Astrocyte (in vitro differentiated cells and primary cell): ENCODE data around the gene TCF19. TPM values are rescaled to one million over a fixed set of nuclear protein-coding genes. Genes with fewer than 3 reads are reported as not detected.

Experiments used
- DNase-seq: peaks from one replicate; pipeline ENCODE4 v3.0.0-alpha.2; 2010; ENCODE audit warnings: low read depth
- FAIRE-seq: peaks from 2 replicates; lab custom pipeline; 2011; peaks lifted over from hg19 to GRCh38; lab: Jason Lieb, UNC
- H2AFZ ChIP-seq: 2 replicates; pipeline ENCODE4 v1.6.0; 2012; ENCODE audit warnings: low read depth, low read length, inconsistent platforms
- H3K27ac ChIP-seq: 2 replicates; pipeline ENCODE4 v1.5.1; 2011; ENCODE audit warnings: low read depth, low read length, inconsistent platforms
- H3K27me3 ChIP-seq: 2 replicates; pipeline ENCODE4 v1.6.0; 2011; ENCODE audit warnings: low read length, inconsistent platforms; ENCODE audit not compliant: insufficient read depth
- H3K36me3 ChIP-seq: 2 replicates; pipeline ENCODE4 v1.5.1; 2011; ENCODE audit warnings: low read length, inconsistent platforms; ENCODE audit not compliant: insufficient read depth
- H3K4me1 ChIP-seq: 2 replicates; pipeline ENCODE4 v1.5.1; 2011; ENCODE audit warnings: low read length, inconsistent platforms; ENCODE audit not compliant: insufficient read depth
- H3K4me2 ChIP-seq: 2 replicates; pipeline ENCODE4 v1.6.0; 2012; ENCODE audit warnings: low read length, inconsistent platforms
- H3K4me3 ChIP-seq: 2 replicates; pipeline ENCODE4 v1.5.1; 2011; ENCODE audit warnings: low read depth, mild to moderate bottlenecking, low read length, inconsistent platforms; ENCODE audit not compliant: insufficient read depth
- H3K79me2 ChIP-seq: 2 replicates; pipeline ENCODE4 v1.6.0; 2012; ENCODE audit warnings: mild to moderate bottlenecking, low read length, inconsistent platforms; ENCODE audit not compliant: insufficient read depth
- H3K9ac ChIP-seq: 2 replicates; pipeline ENCODE4 v1.6.0; 2012; ENCODE audit warnings: mild to moderate bottlenecking, low read length, inconsistent platforms
- H3K9me3 ChIP-seq: 2 replicates; pipeline ENCODE4 v1.5.1; 2012; ENCODE audit warnings: low read depth, mild to moderate bottlenecking, low read length, inconsistent platforms; ENCODE audit not compliant: insufficient read depth
- H4K20me1 ChIP-seq: 2 replicates; pipeline ENCODE4 v1.6.0; 2012; ENCODE audit warnings: low read length, inconsistent platforms; ENCODE audit not compliant: insufficient read depth
- H3K27ac Mint-ChIP-seq: one replicate; pipeline ENCODE4 v1.8.0; 2021; ENCODE audit warnings: mild to moderate bottlenecking, mixed read lengths; ENCODE audit not compliant: unreplicated experiment
- H3K27me3 Mint-ChIP-seq: one replicate; pipeline ENCODE4 v1.8.0; 2021; ENCODE audit warnings: low read depth, mixed read lengths; ENCODE audit not compliant: unreplicated experiment
- H3K36me3 Mint-ChIP-seq: one replicate; pipeline ENCODE4 v1.8.0; 2021; ENCODE audit warnings: low read depth, mixed read lengths; ENCODE audit not compliant: unreplicated experiment
- H3K4me1 Mint-ChIP-seq: one replicate; pipeline ENCODE4 v1.8.0; 2021; ENCODE audit warnings: low read depth, mixed read lengths; ENCODE audit not compliant: unreplicated experiment
- H3K4me3 Mint-ChIP-seq: one replicate; pipeline ENCODE4 v1.8.0; 2021; ENCODE audit warnings: mild to moderate bottlenecking, moderate library complexity, mixed read lengths; ENCODE audit not compliant: unreplicated experiment
- H3K9me3 Mint-ChIP-seq: one replicate; pipeline ENCODE4 v1.8.0; 2021; ENCODE audit warnings: mild to moderate bottlenecking, mixed read lengths; ENCODE audit not compliant: unreplicated experiment
- CTCF ChIP-seq: IDR thresholded peaks from 2 replicates; pipeline ENCODE4 v1.5.1; 2011; ENCODE audit warnings: low read depth, mild to moderate bottlenecking, inconsistent platforms, low read length, moderate library complexity; ENCODE audit not compliant: insufficient read depth
- EZH2 ChIP-seq: IDR thresholded peaks from 2 replicates; pipeline ENCODE4 v1.6.1; 2012; ENCODE audit warnings: mild to moderate bottlenecking, low read length, inconsistent platforms; ENCODE audit not compliant: insufficient read depth
- total RNA-seq: library from RNA; stranded (reverse); gene quantifications from 2 replicates; pipeline ENCODE4 v1.2.1, GENCODE V29; 2021

Gene TCF19
- total RNA-seq, 1 donor from 2014 or later: 2.5 TPM

- Histone ChIP-seq H3K36me3 (no peaks in the 10 kb centered on the region), H3K27ac (no peak overlapping the region), H4K20me1 (no peaks in the 10 kb centered on the region), H2AFZ (no peak overlapping the region), H3K4me3 (no peak overlapping the region), H3K9ac (no peak overlapping the region), H3K9me3 (no peaks in the 10 kb centered on the region), H3K4me1 (peaks cover 24% of the 10 kb centered on the region), H3K27me3 (peaks cover 18% of the 10 kb centered on the region), H3K4me2 (no peak overlapping the region), H3K79me2 (peaks cover 17% of the 10 kb centered on the region)
- TF ChIP-seq EZH2 (no peak), CTCF (no peak)
- Mint-ChIP-seq H3K9me3 (no peaks in the 10 kb centered on the region), H3K36me3 (no peaks in the 10 kb centered on the region), H3K4me1 (peaks cover 44% of the 10 kb centered on the region), H3K27ac (no peak overlapping the region), H3K4me3 (no peak overlapping the region), H3K27me3 (no peaks in the 10 kb centered on the region)
- no peak for FAIRE-seq
- no peak for DNase-seq
These were observed 46.7 kb upstream of the TCF19 start for GRCh38 chr6:31111712-31112111.

- FAIRE-seq: no peak
- H3K27me3 Mint-ChIP-seq: no peaks in the 10 kb centered on the region
These were observed 45.9 kb upstream of the TCF19 start, which contains the start of gene C6orf15 for GRCh38 chr6:31112478-31112877. C6orf15 (minus strand) TSS chr6:31112575; CDS start chr6:31112555, 20 bp downstream.

More at GRCh38 chr6:31112478-31112877, 45.9 kb upstream of the TCF19 start, which contains the start of gene C6orf15:
- no peak within 1 kb of the TSS for H3K27ac Mint-ChIP-seq
- peaks cover 24% of the 10 kb centered on the region for H3K79me2 ChIP-seq
- no peak within 1 kb of the TSS for H3K4me3 ChIP-seq
- TF ChIP-seq EZH2: no peak
- no peak for TF ChIP-seq CTCF
- H3K4me1 Mint-ChIP-seq: peaks cover 49% of the 10 kb centered on the region
- H3K36me3 Mint-ChIP-seq: no peaks in the 10 kb centered on the region
- H3K9me3 ChIP-seq: no peaks in the 10 kb centered on the region
- H3K36me3 ChIP-seq: no peaks in the 10 kb centered on the region
- no peak for DNase-seq
- H3K4me2 ChIP-seq: no peak within 1 kb of the TSS
- H3K27me3 ChIP-seq: peaks cover 18% of the 10 kb centered on the region
- no peak within 1 kb of the TSS for H3K27ac ChIP-seq
- peak within 1 kb of the TSS; percentile 46 for H3K4me3 Mint-ChIP-seq
- H2AFZ ChIP-seq: no peak within 1 kb of the TSS
- H3K9me3 Mint-ChIP-seq: no peaks in the 10 kb centered on the region
- peaks cover 24% of the 10 kb centered on the region for H3K4me1 ChIP-seq
- no peak within 1 kb of the TSS for H3K9ac ChIP-seq
- H4K20me1 ChIP-seq: no peaks in the 10 kb centered on the region
